ENCODE results near the gene CTNNA1.

CTNNA1 gene

DNA sequence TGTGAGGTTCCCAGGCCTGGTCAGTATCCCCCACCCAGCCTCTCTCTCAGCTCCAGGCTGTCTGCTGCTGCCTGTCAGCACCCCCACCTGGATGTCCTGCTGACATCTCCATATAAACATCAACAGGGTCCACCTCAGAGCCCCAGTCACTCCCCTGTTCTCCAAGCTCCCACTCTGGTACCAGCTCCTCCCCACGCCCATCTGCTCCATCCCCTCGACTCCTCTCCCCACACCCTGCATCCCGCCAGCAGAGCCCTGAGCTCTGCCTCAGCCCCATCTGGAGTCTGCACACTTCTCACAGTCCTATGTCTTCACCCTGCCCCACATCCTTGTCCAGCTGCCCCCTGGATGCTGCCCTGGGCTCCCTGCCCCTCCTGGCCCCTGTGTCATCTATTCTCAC, 189.6 kb downstream of the CTNNA1 start:
- H3K4me3 Mint-ChIP-seq, result no peak overlapping the region
- H3K36me3 Mint-ChIP-seq (ENCODE audit: low read depth), result peaks cover 30% of the 10 kb centered on the region
- peaks cover 8% of the 10 kb centered on the region for H3K27me3 Mint-ChIP-seq (ENCODE audit: low read depth, poor library complexity)
- peaks cover 56% of the 10 kb centered on the region for H3K4me1 Mint-ChIP-seq
- peak overlapping the region; percentile 32 for H3K27ac Mint-ChIP-seq
- TF ChIP-seq CTCF (IDR thresholded peaks at IDR 0.05), result no peak
- no peak for DNase-seq
- H3K9me3 Mint-ChIP-seq, result peaks cover 6% of the 10 kb centered on the region

DNA sequence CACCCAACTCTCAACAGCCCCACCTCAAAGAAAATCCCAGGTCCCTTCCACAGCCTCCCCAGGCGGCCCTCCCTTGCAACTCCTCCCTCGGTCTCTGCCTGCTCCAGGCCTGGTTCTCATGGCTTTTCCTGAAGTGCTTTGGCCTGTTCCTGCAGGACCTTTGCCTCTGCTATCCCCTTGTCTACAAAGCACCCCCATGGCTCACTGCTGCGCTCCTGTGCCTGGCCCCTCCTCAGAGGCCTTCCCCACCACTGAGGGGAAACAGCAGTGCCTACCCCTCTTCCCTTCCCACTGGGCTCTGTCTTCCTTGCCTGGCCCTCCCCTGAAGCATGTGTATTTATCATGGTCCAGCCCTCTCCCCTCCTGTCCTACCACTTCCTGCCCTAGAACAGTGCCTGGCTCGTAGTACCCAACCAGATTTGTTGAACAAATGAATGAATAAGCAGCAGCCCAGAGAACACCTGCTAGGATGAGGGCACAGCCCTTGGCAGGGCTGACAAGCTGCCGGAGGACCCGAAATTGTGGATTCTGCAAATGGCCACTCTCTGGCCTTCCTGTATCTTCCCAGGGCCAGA, 190.5 kb downstream of the CTNNA1 start:
- H3K4me3 Mint-ChIP-seq, result no peak overlapping the region
- TF ChIP-seq CTCF (IDR thresholded peaks at IDR 0.05), result no peak
- peaks cover 8% of the 10 kb centered on the region for H3K27me3 Mint-ChIP-seq (ENCODE audit: low read depth, poor library complexity)
- H3K9me3 Mint-ChIP-seq, result peaks cover 6% of the 10 kb centered on the region
- DNase-seq, result no peak
- peaks cover 24% of the 10 kb centered on the region for H3K36me3 Mint-ChIP-seq (ENCODE audit: low read depth)
- peaks cover 59% of the 10 kb centered on the region for H3K4me1 Mint-ChIP-seq
- peak overlapping the region; percentile 57 for H3K27ac Mint-ChIP-seq

DNA sequence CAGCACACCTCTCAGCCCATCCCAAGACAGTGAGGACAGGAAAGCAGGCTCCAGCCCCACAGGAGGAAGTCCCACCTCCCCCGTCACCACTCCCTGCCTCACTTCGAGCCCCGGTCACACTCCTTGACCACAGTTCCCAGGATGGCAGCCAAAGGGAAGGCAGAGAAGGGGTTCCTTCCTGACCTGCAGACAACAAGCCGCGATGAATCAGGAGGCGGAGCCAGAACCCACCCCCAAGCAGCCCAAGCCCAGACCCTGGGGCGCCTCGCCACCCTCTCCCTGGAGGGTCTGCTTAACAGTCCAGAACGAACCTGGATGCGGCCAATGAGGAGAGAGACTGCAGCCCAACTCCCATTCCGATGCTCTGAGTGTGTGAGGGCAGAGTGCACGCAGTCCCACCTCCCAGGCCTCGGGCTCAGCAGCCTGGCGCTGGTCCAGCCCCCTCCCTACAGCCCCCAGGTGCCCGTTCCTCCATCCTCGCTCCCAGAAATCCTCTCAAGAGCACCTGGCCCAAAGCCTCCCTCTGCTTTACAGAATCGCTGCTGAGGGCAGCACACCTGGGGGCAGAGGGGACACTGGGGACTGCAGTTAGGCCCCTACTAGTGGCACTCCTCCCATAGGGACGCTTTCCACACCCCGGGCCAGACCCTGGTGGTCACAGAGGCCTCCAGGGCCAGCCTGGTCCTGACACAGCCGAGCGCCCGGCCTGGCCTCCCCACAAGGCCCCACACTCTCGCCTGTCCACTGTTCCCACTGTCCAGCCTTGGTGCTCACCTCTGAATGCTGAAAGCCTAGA, 191.5 kb downstream of the CTNNA1 start:
- no peak for TF ChIP-seq CTCF (IDR thresholded peaks at IDR 0.05)
- H3K9me3 Mint-ChIP-seq, result peaks cover 6% of the 10 kb centered on the region
- peak; percentile 55 for DNase-seq
- H3K27me3 Mint-ChIP-seq (ENCODE audit: low read depth, poor library complexity), result peaks cover 8% of the 10 kb centered on the region
- peaks cover 69% of the 10 kb centered on the region for H3K4me1 Mint-ChIP-seq
- H3K4me3 Mint-ChIP-seq, result peak overlapping the region; percentile 24
- peak overlapping the region; percentile 98 for H3K27ac Mint-ChIP-seq
- H3K36me3 Mint-ChIP-seq (ENCODE audit: low read depth), result peaks cover 13% of the 10 kb centered on the region

DNA sequence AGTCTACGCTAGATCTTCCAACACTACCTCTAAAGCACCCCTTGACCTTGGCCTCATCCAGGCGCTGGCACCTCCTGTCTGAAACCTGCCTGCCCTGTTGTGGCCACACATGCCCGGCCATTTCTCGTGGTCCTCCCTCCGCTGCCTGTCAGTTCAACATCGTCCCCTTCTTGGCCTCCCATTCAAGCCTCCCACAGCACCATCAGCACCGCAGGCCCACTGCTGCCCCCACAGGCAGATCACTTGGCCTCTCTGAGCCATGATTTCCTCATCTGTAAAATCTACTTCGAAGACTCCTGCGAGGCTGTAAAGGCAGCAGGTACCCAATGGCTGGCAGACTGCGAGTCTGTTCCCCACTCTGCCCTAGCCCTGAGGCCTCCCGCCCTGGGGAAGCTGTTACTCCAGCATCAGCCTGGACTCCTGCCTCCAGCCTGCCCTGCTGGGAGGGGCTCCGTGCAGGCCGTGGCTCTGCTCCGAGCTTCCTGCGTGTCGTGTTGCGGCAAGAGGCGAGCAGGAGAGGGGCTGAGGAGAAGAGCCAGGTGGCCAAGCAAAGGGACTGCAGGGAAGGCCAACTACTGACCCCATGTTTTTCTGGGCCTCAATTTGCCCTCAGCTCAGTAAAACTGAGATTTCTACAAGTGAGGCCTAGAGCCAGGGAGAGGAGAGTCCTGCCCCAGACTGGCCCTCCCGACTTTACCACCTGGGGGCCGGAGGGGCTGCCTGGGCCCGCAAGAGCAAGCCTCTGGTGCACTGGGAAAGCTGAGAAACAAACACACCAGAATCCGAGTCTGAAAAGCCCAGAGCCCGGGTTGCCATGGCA, 192.4 kb downstream of the CTNNA1 start:
- DNase-seq, result no peak
- peak overlapping the region; percentile 98 for H3K27ac Mint-ChIP-seq
- peaks cover 5% of the 10 kb centered on the region for H3K9me3 Mint-ChIP-seq
- TF ChIP-seq CTCF (IDR thresholded peaks at IDR 0.05), result no peak
- H3K4me1 Mint-ChIP-seq, result peaks cover 78% of the 10 kb centered on the region
- peak overlapping the region; percentile 24 for H3K4me3 Mint-ChIP-seq
- H3K36me3 Mint-ChIP-seq (ENCODE audit: low read depth), result peaks cover 8% of the 10 kb centered on the region
- H3K27me3 Mint-ChIP-seq (ENCODE audit: low read depth, poor library complexity), result peaks cover 8% of the 10 kb centered on the region

DNA sequence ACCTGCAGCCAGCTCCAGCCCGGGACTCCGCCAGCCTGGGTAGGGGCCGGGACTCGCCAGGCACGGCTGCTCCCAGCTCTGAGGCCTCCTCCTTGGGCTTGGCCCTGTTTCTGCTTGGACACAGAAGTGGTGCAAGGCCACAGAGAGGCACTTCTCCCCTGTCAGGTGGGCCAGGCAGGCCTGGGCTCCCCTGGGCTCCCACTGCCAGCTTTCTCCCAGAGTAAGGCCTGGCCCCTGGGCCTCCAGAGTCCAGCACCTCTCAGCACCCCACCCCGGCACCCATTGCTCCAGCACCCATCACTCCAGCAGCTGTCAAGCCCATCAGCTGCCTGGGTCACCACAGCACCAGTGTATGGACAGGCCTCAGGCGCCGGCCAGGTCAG, 193.0 kb downstream of the CTNNA1 start:
- Mint-ChIP-seq H3K4me3 (no peak overlapping the region), H3K27ac (no peak overlapping the region), H3K27me3 (ENCODE audit: low read depth, poor library complexity) (peaks cover 5% of the 10 kb centered on the region), H3K36me3 (ENCODE audit: low read depth) (peaks cover 2% of the 10 kb centered on the region), H3K4me1 (peaks cover 84% of the 10 kb centered on the region), H3K9me3 (no peaks in the 10 kb centered on the region)
- no peak for TF ChIP-seq CTCF (IDR thresholded peaks at IDR 0.05)
- DNase-seq, result peak; percentile 81
